OCI-LY1 (cell line): Measurements from ENCODE around the gene OR10G4.

Experiments used
- CTCF ChIP-seq: fragments of 200-600 bp; sonication (generic), shearing (Covaris generic); IDR thresholded peaks from 2 replicates; pipeline ENCODE4 v1.5.1; 2017; ENCODE audit warnings: mild to moderate bottlenecking, antibody characterized with exemption, low read length, moderate library complexity, mixed read lengths
- EZH2 ChIP-seq: fragments of 200-600 bp; sonication (generic), shearing (Covaris generic); IDR thresholded peaks from 2 replicates; pipeline ENCODE4 v1.8.0; 2017; ENCODE audit warnings: borderline replicate concordance, mixed run types, mild to moderate bottlenecking, antibody characterized with exemption, low read length, moderate library complexity, mixed read lengths

- TF ChIP-seq CTCF = no peak
- TF ChIP-seq EZH2 = no peak
Observed at GRCh38 chr11:124041254-124041653, 28.5 kb downstream of the OR10G4 start, which contains the start of gene OR10G7.
